ENCODE measurements around the gene DDX5.
A peak's percentile ranks its signal among the peaks of the same experiment; 100 is the strongest.

Gene DDX5

DNA sequence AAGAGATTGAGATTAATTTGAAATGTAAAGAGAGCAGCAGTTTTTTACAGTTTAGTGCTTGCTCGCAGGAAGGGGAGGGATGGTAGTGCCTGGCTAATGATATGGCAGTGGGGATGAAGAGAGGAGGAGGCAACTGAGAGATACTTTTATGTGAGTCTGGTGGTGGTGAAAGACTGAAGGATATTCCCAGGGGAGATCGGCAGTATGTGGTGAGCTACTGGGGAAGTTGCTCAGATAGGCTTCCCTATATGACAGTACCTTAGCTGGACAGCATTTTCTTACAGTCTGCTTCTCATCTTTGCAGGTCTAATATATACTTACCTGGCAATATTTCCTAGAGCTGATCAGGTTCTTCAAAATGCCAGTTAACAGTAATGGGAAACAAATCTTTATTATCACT lies 9.3 kb upstream of the DDX5 start:
- Histone ChIP-seq H3K36me3 (ENCODE audit: control insufficient read depth in 4 of 4, insufficient read depth in 4 of 4, low read length in 3 of 4) (peaks cover 23 to 84% (median 53%) of the 10 kb centered on the region in 4 experiments), H3K9me3 (ENCODE audit: control extremely low read depth in 1 of 5, control insufficient read depth in 4 of 5, insufficient read depth in 2 of 5, low read depth in 1 of 5, low read length in 4 of 5) (no peaks in the 10 kb centered on the region), H3K4me1 (ENCODE audit: control extremely low read depth in 1 of 4, control insufficient read depth in 4 of 4, insufficient read depth in 4 of 4, low read length in 3 of 4) (no peaks in the 10 kb centered on the region), H3K27ac (ENCODE audit: insufficient read depth in 1 of 2, low read depth in 1 of 2, low read length in 2 of 2, poor library complexity in 1 of 2, severe bottlenecking in 2 of 2) (no peak overlapping the region), H3K4me3 (ENCODE audit: control insufficient read depth in 1 of 7, extremely low read depth in 1 of 7, insufficient read depth in 4 of 7, low read depth in 2 of 7, low read length in 6 of 7) (no peak overlapping the region), H3K27me3 (replicated peaks in 2 of 5; ENCODE audit: control insufficient read depth in 4 of 5, insufficient read depth in 5 of 5, low read length in 4 of 5) (no peaks in the 10 kb centered on the region)
- no peak for DNase-seq
- POLR2A ChIA-PET: interaction anchor here (1.0 kb wide), 1 partner anchor 10 kb away, joined by 3 read pairs; no protein-coding TSS in a partner anchor
- 94% methylated on average over 2 of the region's 2 CpGs for WGBS (ENCODE audit: insufficient coverage)
- CTCF ChIA-PET: interaction anchor here (1.1 kb wide), 1 partner anchor 8 kb away, joined by 3 read pairs; no protein-coding TSS in a partner anchor

DNA sequence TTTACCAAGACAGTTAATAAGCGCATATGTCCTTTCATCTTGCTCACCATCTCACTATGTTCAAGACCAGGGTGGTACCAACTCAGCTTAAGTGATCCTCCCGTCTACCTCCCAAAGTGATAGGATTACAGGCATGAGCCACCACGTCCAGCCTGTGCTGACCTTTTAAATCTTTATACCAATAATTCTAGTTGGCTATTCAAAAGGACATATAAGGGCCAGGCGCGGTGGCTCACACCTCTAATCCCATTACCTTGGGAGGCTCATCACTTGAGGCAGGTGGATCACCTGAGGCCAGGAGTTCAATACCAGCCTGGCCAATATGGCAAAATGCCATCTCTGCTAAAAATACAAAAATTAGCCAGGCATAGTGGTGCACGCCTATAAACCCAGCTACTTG lies 3.1 kb upstream of the DDX5 start:
- Histone ChIP-seq H3K27me3 (replicated peaks in 2 of 5; ENCODE audit: control insufficient read depth in 4 of 5, insufficient read depth in 5 of 5, low read length in 4 of 5) (no peaks in the 10 kb centered on the region), H3K4me1 (ENCODE audit: control extremely low read depth in 1 of 4, control insufficient read depth in 4 of 4, insufficient read depth in 4 of 4, low read length in 3 of 4) (peaks cover 11 to 23% (median 18%) of the 10 kb centered on the region in 4 experiments), H3K27ac (ENCODE audit: insufficient read depth in 1 of 2, low read depth in 1 of 2, low read length in 2 of 2, poor library complexity in 1 of 2, severe bottlenecking in 2 of 2) (no peak overlapping the region), H3K36me3 (ENCODE audit: control insufficient read depth in 4 of 4, insufficient read depth in 4 of 4, low read length in 3 of 4) (peaks cover 11 to 48% (median 38%) of the 10 kb centered on the region in 4 experiments), H3K4me3 (ENCODE audit: control insufficient read depth in 1 of 7, extremely low read depth in 1 of 7, insufficient read depth in 4 of 7, low read depth in 2 of 7, low read length in 6 of 7) (no peak overlapping the region), H3K9me3 (ENCODE audit: control extremely low read depth in 1 of 5, control insufficient read depth in 4 of 5, insufficient read depth in 2 of 5, low read depth in 1 of 5, low read length in 4 of 5) (no peaks in the 10 kb centered on the region)
- no peak for DNase-seq
- WGBS (ENCODE audit: insufficient coverage): 96% methylated on average over 6 of the region's 6 CpGs
- CTCF ChIA-PET: interaction anchor here (1.2 to 1.7 kb wide), 2 partner anchors 89 to 141 kb away, joined by 4 to 5 read pairs; no protein-coding TSS in a partner anchor
- POLR2A ChIA-PET: no interaction called here

DNA sequence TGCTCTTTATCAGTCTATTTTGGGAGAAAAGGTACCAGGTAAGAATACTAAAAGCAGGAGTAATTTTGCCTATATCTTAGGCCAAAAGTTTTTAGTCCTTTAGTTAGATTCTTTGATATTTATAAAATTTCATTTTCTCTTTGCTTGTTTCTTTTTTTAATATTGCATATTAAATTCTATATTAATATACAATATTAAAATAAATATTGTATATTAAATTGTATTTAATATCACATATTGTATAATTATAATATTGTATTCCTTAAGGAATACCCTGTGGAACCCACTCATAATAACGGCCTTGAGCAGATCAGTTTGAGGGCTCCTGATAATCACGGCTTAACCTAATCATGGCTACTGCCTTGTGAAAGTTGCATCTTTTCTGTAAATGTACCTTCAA lies 2.6 kb upstream of the DDX5 start:
- WGBS (ENCODE audit: insufficient coverage): 80% methylated on average over 1 of the region's 2 CpGs
- ChIA-PET CTCF (interaction anchor here (1.2 to 1.7 kb wide), 2 partner anchors 89 to 141 kb away, joined by 4 to 5 read pairs; no protein-coding TSS in a partner anchor), POLR2A (no interaction called here)
- Histone ChIP-seq H3K36me3 (ENCODE audit: control insufficient read depth in 4 of 4, insufficient read depth in 4 of 4, low read length in 3 of 4) (peaks cover 14 to 49% (median 40%) of the 10 kb centered on the region in 4 experiments), H3K9me3 (ENCODE audit: control extremely low read depth in 1 of 5, control insufficient read depth in 4 of 5, insufficient read depth in 2 of 5, low read depth in 1 of 5, low read length in 4 of 5) (no peaks in the 10 kb centered on the region), H3K4me3 (ENCODE audit: control insufficient read depth in 1 of 7, extremely low read depth in 1 of 7, insufficient read depth in 4 of 7, low read depth in 2 of 7, low read length in 6 of 7) (peak overlapping the region in 3 of 7 experiments; percentile 98 to 100 (median 100)), H3K27me3 (replicated peaks in 2 of 5; ENCODE audit: control insufficient read depth in 4 of 5, insufficient read depth in 5 of 5, low read length in 4 of 5) (no peaks in the 10 kb centered on the region), H3K27ac (ENCODE audit: insufficient read depth in 1 of 2, low read depth in 1 of 2, low read length in 2 of 2, poor library complexity in 1 of 2, severe bottlenecking in 2 of 2) (no peak overlapping the region), H3K4me1 (ENCODE audit: control extremely low read depth in 1 of 4, control insufficient read depth in 4 of 4, insufficient read depth in 4 of 4, low read length in 3 of 4) (peaks cover 16 to 28% (median 21%) of the 10 kb centered on the region in 4 experiments)
- DNase-seq: no peak

DNA sequence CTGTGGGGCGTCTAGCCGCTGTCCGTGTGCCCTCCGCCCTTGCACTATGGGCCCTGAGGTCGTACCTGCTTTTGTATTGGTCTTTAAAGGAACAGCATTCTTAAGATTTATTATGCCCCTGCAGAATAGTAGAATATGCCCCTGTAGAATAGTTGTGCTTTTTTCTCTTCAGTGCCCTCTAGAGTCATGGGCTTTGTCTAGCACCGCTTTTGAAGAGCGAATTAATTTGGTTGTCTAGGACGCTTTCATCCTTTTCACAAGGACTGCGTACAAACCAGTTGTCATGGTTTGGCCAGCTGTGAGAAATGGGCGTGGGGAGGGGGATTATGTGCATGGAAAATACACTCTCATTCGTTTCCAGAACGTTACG lies 1.3 kb upstream of the DDX5 start:
- ChIA-PET CTCF (interaction anchor here (0.8 to 7.0 kb wide), 8 partner anchors 9 to 87 kb away, joined by 3 to 55 read pairs (median 4); partner anchors contain the start of gene POLG2), POLR2A (interaction anchor here (0.5 to 3.7 kb wide), 5 partner anchors 9 to 171 kb away, joined by 3 to 55 read pairs (median 3); partner anchors contain the start of gene POLG2)
- H3K27me3 ChIP-seq (replicated peaks in 2 of 5; ENCODE audit: control insufficient read depth in 4 of 5, insufficient read depth in 5 of 5, low read length in 4 of 5): no peaks in the 10 kb centered on the region
- peak overlapping the region; percentile 99 for H3K27ac ChIP-seq (ENCODE audit: insufficient read depth in 1 of 2, low read depth in 1 of 2, low read length in 2 of 2, poor library complexity in 1 of 2, severe bottlenecking in 2 of 2)
- WGBS (ENCODE audit: insufficient coverage): 0% methylated on average over 8 of the region's 13 CpGs
- H3K4me3 ChIP-seq (ENCODE audit: control insufficient read depth in 1 of 7, extremely low read depth in 1 of 7, insufficient read depth in 4 of 7, low read depth in 2 of 7, low read length in 6 of 7): peak overlapping the region; percentile 98 to 100 (median 100)
- no peaks in the 10 kb centered on the region for H3K9me3 ChIP-seq (ENCODE audit: control extremely low read depth in 1 of 5, control insufficient read depth in 4 of 5, insufficient read depth in 2 of 5, low read depth in 1 of 5, low read length in 4 of 5)
- DNase-seq: peak; percentile 72 to 91 (median 87)
- H3K36me3 ChIP-seq (ENCODE audit: control insufficient read depth in 4 of 4, insufficient read depth in 4 of 4, low read length in 3 of 4): peaks cover 20 to 52% (median 44%) of the 10 kb centered on the region in 4 experiments
- H3K4me1 ChIP-seq (ENCODE audit: control extremely low read depth in 1 of 4, control insufficient read depth in 4 of 4, insufficient read depth in 4 of 4, low read length in 3 of 4): peaks cover 16 to 29% (median 23%) of the 10 kb centered on the region in 4 experiments

DNA sequence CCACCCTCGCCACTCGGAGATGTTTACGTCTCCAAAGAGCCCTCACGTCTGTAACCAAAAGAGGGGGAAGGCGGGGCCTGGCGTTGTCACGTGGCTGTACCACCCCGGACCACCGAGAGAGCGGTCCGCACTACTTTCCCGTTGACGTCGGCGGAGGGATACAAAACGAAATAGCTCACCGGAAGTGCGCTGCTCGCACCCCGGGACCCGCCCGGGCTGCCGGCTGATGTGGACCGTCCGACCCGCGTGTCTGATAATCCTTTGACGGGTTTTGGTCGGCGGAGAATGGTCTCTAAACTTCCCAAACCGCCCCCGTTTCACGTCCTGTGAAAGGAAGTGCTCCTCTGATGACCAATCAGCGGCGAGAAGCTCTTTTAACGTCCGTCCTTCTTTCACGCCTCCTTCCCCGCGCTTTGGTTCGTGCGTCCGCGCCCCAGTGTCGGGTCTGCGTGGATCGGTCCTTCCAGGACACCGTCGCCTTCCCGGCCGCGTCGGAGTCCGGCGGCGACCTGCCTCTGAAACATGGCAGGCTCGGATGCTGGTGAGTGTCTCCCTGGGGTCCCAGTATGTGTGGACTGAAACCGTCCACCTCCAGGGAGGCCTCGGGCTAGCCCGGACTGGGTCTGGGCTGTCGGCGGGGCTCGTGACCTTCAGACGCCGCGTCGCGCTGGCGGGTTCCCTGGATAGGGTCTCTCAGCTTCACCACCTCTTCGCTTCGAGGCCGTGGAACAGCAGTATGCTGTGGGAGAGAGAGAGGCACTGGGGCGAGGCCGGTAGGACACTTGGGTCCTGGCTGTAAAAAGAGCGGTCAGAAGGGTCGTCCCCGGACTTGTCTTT lies 705 bp upstream of the DDX5 start, which contains the start of gene CEP95:
TSS of gene CEP95 (plus strand) at position 402 of the 837 bp plus-strand sequence. CDS start at position 523, 121 bp downstream.
- Histone ChIP-seq H3K27ac (ENCODE audit: insufficient read depth in 1 of 2, low read depth in 1 of 2, low read length in 2 of 2, poor library complexity in 1 of 2, severe bottlenecking in 2 of 2) (peak within 1 kb of the TSS; percentile 99), H3K27me3 (replicated peaks in 2 of 5; ENCODE audit: control insufficient read depth in 4 of 5, insufficient read depth in 5 of 5, low read length in 4 of 5) (no peaks in the 10 kb centered on the region), H3K36me3 (ENCODE audit: control insufficient read depth in 4 of 4, insufficient read depth in 4 of 4, low read length in 3 of 4) (peaks cover 19 to 54% (median 44%) of the 10 kb centered on the region in 4 experiments), H3K9me3 (ENCODE audit: control extremely low read depth in 1 of 5, control insufficient read depth in 4 of 5, insufficient read depth in 2 of 5, low read depth in 1 of 5, low read length in 4 of 5) (no peaks in the 10 kb centered on the region), H3K4me1 (ENCODE audit: control extremely low read depth in 1 of 4, control insufficient read depth in 4 of 4, insufficient read depth in 4 of 4, low read length in 3 of 4) (peaks cover 16 to 29% (median 23%) of the 10 kb centered on the region in 4 experiments), H3K4me3 (ENCODE audit: control insufficient read depth in 1 of 7, extremely low read depth in 1 of 7, insufficient read depth in 4 of 7, low read depth in 2 of 7, low read length in 6 of 7) (peak within 1 kb of the TSS; percentile 98 to 100 (median 100))
- DNase-seq: peak; percentile 96 to 99 (median 98)
- POLR2A ChIA-PET: interaction anchor here (0.5 to 3.7 kb wide), 9 partner anchors 10 to 170 kb away, joined by 3 to 55 read pairs (median 3); partner anchors contain the start of gene POLG2
- WGBS (ENCODE audit: insufficient coverage): under 1% methylated on average over 73 of the region's 77 CpGs
- CTCF ChIA-PET: interaction anchor here (1.0 to 7.0 kb wide), 9 partner anchors 9 to 94 kb away, joined by 3 to 55 read pairs (median 3); partner anchors contain the start of gene POLG2

DNA sequence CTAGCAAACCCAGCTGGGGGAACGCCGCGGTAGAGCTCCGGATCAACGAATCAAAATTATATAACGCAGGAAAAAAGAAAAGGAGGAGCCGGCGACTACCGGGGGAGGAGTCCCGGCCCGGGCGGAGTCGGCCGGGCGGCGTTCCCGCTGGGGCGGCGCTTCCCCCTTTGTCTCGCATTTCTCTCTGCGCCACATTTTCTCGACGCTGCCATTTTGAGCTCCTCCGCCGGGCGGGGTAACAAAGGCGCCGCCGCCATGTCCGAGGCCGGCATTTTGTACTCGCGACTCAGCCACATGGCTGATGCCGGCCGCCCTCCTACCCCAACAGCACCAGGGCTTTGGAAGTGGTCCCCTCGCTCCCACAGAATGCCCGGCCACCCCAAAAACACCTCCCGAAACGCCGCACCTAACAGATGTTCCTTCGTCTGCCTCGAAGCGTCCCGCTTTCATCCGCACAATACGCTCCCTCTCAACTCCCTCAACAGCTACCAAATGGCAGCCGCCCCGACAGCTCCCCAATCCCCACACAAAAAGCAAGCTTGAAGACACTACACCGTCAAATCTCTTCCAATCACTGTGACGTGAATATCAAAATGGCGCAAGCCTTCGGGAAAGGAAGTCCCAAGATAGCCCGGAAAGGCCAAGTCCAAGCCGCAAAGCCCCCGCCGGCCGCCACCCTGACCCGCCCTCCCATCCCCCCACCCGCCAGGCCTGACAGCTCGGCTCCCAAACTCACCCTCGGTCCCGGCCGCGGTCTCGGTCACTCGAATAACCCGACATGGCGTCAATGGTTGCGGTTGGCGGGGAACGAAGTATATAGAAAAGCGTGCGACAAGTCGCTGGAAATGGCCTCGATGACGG lies 519 bp downstream of the DDX5 start:
- peak overlapping the region; percentile 77 to 100 (median 100) for H3K4me3 ChIP-seq (ENCODE audit: control insufficient read depth in 1 of 7, extremely low read depth in 1 of 7, insufficient read depth in 4 of 7, low read depth in 2 of 7, low read length in 6 of 7)
- H3K4me1 ChIP-seq (ENCODE audit: control extremely low read depth in 1 of 4, control insufficient read depth in 4 of 4, insufficient read depth in 4 of 4, low read length in 3 of 4): peaks cover 16 to 32% (median 23%) of the 10 kb centered on the region in 4 experiments
- peaks cover 25 to 61% (median 54%) of the 10 kb centered on the region in 4 experiments for H3K36me3 ChIP-seq (ENCODE audit: control insufficient read depth in 4 of 4, insufficient read depth in 4 of 4, low read length in 3 of 4)
- CTCF ChIA-PET: interaction anchor here (0.5 to 7.0 kb wide), 5 partner anchors 8 to 102 kb away, joined by 3 to 55 read pairs (median 3); partner anchors contain the start of gene POLG2
- H3K9me3 ChIP-seq (ENCODE audit: control extremely low read depth in 1 of 5, control insufficient read depth in 4 of 5, insufficient read depth in 2 of 5, low read depth in 1 of 5, low read length in 4 of 5): no peaks in the 10 kb centered on the region
- H3K27ac ChIP-seq (ENCODE audit: insufficient read depth in 1 of 2, low read depth in 1 of 2, low read length in 2 of 2, poor library complexity in 1 of 2, severe bottlenecking in 2 of 2): peak overlapping the region; percentile 99
- POLR2A ChIA-PET: interaction anchor here (0.6 to 3.7 kb wide), 11 partner anchors 9 to 662 kb away, joined by 3 to 55 read pairs (median 3); partner anchors contain the start of gene POLG2
- under 1% methylated on average over 59 of the region's 76 CpGs for WGBS (ENCODE audit: insufficient coverage)
- H3K27me3 ChIP-seq (replicated peaks in 2 of 5; ENCODE audit: control insufficient read depth in 4 of 5, insufficient read depth in 5 of 5, low read length in 4 of 5): no peaks in the 10 kb centered on the region
- DNase-seq: peak; percentile 80 to 90 (median 89)

Measured in common myeloid progenitor, CD34-positive (primary cell).